Measurements from ENCODE around the gene MAP6. TPM values are rescaled to one million over a fixed set of nuclear protein-coding genes. Genes with fewer than 3 reads are reported as not detected.

MAP6 gene
- total and polyA plus RNA-seq, 10 of the 15 experiments (the other 5 are each of a cell fraction or from before 2014, with no cell fraction given): 0.06 to 0.19 (median 0.11) TPM; not detected in 5

GRCh38 chr11:75678620-75679259, 9.9 kb upstream of the MAP6 start (continued):
- no peak for TF ChIP-seq ZBTB40 (IDR thresholded peaks at IDR 0.05; ENCODE audit: borderline replicate concordance)

GRCh38 chr11:75677909-75678308, 9.1 kb upstream of the MAP6 start:
- Histone ChIP-seq H3K4me3 (no peak overlapping the region), H3K9ac (ENCODE audit: control insufficient read depth, insufficient read depth, low read length) (no peak overlapping the region), H3K79me2 (ENCODE audit: control insufficient read depth, insufficient read depth, low read length) (no peaks in the 10 kb centered on the region), H4K20me1 (ENCODE audit: control insufficient read depth, insufficient read depth) (no peaks in the 10 kb centered on the region), H3K27me3 (replicated peaks in 1 of 2; ENCODE audit: control insufficient read depth in 2 of 2, insufficient read depth in 2 of 2, low read length in 1 of 2) (no peaks in the 10 kb centered on the region), H3K4me1 (ENCODE audit: control insufficient read depth, insufficient read depth, low read length) (peaks cover 8% of the 10 kb centered on the region), H2AFZ (ENCODE audit: control insufficient read depth, low read depth, low read length) (no peak overlapping the region), H3K9me3 (replicated peaks; ENCODE audit: control insufficient read depth, insufficient read depth, low read length) (no peaks in the 10 kb centered on the region; the same call in 1 of the 3 replicates), H3K36me3 (ENCODE audit: control insufficient read depth in 2 of 2, insufficient read depth in 2 of 2, low read length in 1 of 2) (no peaks in the 10 kb centered on the region), H3K27ac (ENCODE audit: control insufficient read depth, insufficient read depth) (no peak overlapping the region), H3K4me2 (ENCODE audit: control insufficient read depth, insufficient read depth) (no peak overlapping the region)
- in situ Hi-C loops (cut with MboI) (loop anchor here (5.0 kb wide), 1 partner anchor 49 kb away; no protein-coding TSS in a partner anchor), intact Hi-C loops (cut with micrococcal nuclease; ENCODE audit: unreplicated experiment) (no loop called here)
- ChIA-PET POLR2A (no interaction called here), RAD21 (ENCODE audit: unreplicated experiment) (no interaction called here), SMC1A (ENCODE audit: uncharacterized antibody, unreplicated experiment) (interaction anchor here (0.8 to 1.3 kb wide), 4 partner anchors 8 to 86 kb away, joined by 3 read pairs; no protein-coding TSS in a partner anchor), CTCF (interaction anchor here (0.5 to 2.2 kb wide), 4 partner anchors 28 to 1308 kb away, joined by 3 to 7 read pairs (median 3); no protein-coding TSS in a partner anchor)
- ATAC-seq: no peak
- BruUV-seq (replicated peaks): no TSS peak
- no peak for DNase-seq (ENCODE audit: low read depth, low spot score)
- WGBS (ENCODE audit: insufficient coverage, insufficient replicate concordance, low lambda C conversion rate, missing lambda C conversion rate): 56% methylated on average over 12 of the region's 12 CpGs
- no peak for FAIRE-seq
- no peak for TF ChIP-seq PAX8 (IDR thresholded peaks at IDR 0.05)
- TF ChIP-seq ELK1 (IDR thresholded peaks at IDR 0.05; ENCODE audit: low read depth, low read length): no peak
- no peak for TF ChIP-seq SKIL (IDR thresholded peaks at IDR 0.05; ENCODE audit: low read depth, poor library complexity, severe bottlenecking)
- TF ChIP-seq PKNOX1 (IDR thresholded peaks at IDR 0.05): no peak
- TF ChIP-seq RCOR1 (conservative IDR thresholded peaks at IDR 0.05; ENCODE audit: low read depth, low read length): no peak
- TF ChIP-seq JUND (IDR thresholded peaks at IDR 0.05; ENCODE audit: low read depth, low read length): no peak
- no peak for TF ChIP-seq POLR2AphosphoS2 (IDR thresholded peaks at IDR 0.05; ENCODE audit: low read depth, low read length)
- no peak for TF ChIP-seq MLLT1 (IDR thresholded peaks at IDR 0.05)
- no peak for TF ChIP-seq SUZ12 (IDR thresholded peaks at IDR 0.05; ENCODE audit: unreplicated experiment)

All from GM12878 (cell line).